ENCODE measurements around the gene GCKR.
"Not testable (repeated sequence)": the region's sequence is repeated elsewhere in the genome, so short reads cannot be mapped to it uniquely, and the experiment has no call there.

Gene GCKR

DNA sequence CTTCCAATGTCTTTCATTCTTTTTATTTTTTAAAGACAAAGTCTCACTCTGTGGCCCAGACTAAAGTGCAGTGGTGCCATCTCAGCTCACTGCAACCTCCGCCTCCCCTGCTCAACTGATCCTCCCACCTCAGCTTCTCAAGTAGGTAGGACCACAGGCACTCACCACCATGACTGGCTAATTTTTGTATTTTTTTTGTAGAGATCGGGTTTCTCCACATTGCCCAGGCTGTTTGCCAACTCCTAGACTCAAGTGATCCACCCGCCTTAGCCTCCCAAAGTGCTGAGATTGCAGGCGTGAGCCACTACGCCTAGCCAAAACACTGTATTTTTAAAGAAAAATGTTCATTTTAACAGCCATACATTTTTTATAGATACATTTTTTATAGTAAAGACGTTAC, 12.7 kb downstream of the GCKR start:
- DNase-seq: no peak

GRCh38 chr2:27518113-27518781, 21.6 kb downstream of the GCKR start:
- no peak for DNase-seq

- DNase-seq: no peak
Measured at GRCh38 chr2:27518782-27519113, 22.1 kb downstream of the GCKR start.

DNA sequence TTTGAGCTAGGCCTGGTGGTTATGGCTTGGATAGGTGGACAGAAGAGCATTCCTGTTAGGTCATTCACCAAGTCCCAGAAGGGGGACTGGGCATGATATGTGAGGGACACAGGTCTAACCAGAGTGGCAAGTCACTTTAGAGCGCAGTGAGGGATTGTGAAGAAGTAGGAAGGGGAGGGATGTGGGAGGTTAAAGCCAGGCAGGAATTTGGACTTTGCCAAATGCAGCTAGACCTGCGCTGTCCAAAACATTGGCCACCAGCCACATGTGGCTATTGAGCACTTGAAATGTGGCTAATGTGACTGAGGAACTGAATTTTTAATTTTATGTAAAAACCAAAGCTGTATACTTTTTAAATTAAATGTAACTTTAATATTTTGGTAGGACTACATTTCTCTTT, 23.7 kb downstream of the GCKR start:
- no peak for DNase-seq

DNA sequence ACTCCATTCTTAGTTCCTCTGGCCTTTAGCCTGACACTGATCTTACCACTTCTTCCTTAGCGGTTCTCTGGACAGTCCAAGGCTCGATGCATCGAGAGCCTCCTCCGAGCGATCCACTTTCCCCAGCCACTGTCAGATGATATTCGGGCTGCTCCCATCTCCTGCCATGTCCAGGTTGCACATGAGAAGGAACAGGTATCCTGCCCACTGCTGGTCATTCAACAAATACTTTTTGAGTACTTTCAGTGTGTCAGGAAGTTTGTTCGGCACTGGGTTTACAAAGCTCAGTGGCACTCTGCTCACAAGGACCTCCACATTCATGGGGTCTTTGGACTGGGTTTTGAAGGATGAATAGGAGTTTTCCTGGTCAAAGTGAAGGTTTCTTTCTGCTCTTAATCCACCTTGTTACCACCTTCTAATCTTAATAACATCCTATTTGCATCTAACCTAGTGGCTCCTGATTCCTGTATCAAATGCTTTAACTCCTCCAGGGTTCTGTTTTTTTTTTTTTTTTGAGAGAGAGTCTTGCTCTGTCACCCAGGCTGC, 25.8 kb downstream of the GCKR start:
- DNase-seq: no peak

DNA sequence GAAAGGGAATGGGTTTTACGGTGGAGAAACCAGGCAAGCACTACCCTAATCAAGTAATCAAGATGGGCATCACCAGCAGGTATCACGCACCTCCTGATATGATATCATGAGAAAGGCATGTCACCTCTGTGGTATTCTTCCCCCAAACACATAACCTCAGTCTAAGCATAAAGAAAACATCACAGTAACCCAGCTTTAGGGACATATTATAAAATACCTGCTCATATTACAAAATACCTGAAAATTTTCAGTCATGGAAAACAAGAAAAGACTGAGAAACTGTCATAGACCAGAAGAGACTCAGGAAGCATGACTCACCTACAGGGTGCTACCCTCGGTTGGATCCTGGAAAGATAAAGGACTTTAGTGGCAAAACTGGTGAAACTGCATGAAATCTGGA, 30.5 kb downstream of the GCKR start:
- DNase-seq: no peak

DNA sequence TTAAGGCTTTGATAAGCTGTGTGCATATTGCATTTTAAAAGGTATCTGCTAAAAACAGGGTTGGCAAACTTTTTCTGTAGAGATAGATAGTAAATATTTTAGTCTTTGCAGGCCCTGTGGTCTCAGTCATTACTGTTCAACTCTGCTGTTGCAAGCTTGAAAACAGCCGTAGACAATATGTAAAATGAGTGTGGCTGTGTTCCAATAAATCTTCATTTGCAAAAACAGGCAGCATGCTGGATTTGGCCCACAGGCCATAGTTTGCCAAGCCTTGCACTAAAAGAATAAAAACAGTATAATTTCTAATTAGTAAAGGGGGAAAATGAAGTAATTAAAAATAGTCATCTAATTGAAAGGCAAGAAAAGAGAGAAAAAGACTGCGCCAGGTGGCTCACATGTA, 35.3 kb downstream of the GCKR start:
- no peak for DNase-seq

- DNase-seq: no peak
Measured at GRCh38 chr2:27537287-27537686, 40.6 kb downstream of the GCKR start.

DNA sequence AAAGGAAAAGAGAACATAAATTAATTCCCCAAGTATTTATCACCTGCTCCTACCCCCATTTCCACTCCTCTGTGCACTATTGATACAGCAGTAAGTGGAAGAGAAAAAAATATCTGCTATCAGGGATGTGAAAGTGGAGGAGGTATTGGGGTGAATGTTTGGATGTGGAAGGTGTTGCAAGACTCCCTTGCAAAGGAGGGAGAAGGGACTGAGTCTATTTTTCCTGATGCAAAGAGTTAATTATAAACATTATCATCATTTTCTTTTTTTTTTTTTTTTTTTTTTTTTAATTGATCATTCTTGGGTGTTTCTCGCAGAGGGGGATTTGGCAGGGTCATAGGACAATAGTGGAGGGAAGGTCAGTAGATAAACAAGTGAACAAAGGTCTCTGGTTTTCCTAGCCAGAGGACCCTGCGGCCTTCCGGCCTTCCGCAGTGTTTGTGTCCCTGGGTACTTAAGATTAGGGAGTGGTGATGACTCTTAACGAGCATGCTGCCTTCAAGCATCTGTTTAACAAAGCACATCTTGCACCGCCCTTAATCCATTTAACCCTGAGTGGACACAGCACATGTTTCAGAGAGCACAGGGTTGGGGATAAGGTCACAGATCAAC, 42.3 kb downstream of the GCKR start:
- not testable (repeated sequence) for DNase-seq

GRCh38 chr2:27539649-27540048, 43.0 kb downstream of the GCKR start:
- not testable (repeated sequence) for DNase-seq

- no peak for DNase-seq
Measured at GRCh38 chr2:27544143-27544821, 47.6 kb downstream of the GCKR start.

- DNase-seq: no peak
Measured at GRCh38 chr2:27545348-27546141, 48.9 kb downstream of the GCKR start.

DNA sequence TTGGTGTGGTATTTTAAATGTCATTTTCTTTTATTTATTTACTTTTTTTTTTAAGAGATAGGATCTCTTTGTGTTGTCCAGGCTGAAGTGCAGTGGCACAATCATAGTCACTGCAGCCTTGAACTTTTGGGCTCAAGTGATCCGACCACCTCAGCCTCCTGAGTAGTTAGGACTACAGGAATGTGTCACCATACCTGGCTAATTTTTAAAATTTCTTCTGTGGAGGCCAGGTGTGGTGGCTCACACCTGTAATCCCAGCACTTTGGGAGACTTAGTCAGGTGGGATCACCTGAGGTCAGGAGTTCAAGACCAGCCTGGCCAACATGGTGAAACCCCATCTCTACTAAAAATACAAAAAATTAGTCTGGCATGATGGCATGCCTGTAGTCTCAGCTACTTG, 52.7 kb downstream of the GCKR start:
- no peak for DNase-seq

GRCh38 chr2:27551514-27551913, 54.9 kb downstream of the GCKR start:
- no peak for DNase-seq

DNA sequence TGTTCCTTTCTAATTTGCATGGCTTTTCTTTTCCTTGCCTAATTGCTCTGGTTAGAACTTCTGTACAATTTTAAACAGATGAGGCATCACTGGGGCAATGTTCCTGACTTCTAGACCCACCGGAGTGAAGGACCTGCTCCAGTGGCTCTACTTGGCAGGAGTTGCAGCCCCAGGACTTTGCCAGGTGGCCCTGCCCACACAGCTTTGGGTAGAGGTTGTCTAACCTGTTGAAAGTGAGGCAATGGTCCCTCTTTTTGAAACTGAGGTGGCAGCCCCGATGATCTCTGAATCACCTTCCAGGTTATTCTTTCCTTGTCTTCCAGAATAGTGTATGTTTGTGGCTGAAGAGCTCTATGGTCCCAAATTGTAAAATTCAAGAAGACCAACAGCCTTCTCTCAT, 56.3 kb downstream of the GCKR start:
- no peak for DNase-seq

DNA sequence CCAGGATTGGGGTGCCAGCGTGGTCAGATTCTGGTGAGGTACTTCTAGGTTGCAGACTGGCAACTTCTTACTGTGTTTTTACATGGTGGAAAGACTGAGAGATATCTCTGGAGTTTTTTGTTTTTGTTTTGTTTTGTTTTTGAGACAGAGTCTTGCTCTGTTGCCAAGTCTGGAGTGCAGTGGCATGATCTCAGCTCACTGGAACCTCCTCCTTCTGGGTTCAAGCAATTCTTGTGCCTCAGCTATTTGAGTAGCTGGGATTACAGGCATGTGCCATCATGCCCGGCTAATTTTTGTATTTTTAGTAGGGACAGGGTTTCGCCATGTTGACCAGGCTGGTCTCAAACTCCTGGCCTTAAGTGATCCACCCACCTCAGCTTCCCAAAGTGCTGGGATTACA, 57.8 kb downstream of the GCKR start:
- not testable (repeated sequence) for DNase-seq

GRCh38 chr2:27559228-27559627, 62.6 kb downstream of the GCKR start:
- DNase-seq: no peak

DNA sequence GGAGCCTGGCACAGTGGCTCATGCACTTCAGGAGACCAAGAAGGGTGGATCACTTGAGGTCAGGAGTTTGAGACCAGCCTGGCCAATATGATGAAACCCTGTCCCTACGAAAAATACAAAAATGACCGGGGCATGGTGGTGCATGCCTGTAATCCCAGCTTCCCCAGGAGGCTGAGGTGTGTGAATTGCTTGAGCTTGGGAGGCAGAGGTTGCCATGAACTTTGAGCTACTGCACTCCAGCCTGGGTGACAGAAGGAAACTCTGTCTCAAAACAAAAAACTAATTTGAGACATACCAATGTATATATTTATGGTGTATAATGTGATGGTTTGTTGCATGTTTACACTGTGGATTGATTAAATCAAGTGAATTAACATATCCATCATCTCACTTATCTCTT, 64.4 kb downstream of the GCKR start:
- no peak for DNase-seq

DNA sequence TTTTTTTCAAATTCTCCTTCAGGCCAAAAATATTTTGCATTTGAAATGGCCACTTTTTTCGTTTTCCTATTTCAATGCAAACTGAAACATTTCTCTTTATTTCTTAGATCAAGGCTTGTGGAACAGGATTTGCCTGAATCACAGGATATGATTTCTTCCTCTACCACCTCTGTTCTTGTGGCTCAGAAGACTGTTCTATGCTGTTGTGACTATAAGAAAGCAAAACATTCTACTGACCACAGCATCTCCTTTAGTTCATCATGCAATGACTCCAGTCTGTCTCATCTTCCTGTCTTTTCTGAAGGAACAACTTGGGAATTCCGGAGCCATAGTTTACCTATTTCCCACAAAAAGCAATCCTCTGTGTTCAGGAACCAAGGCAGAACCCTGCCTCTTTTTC, 70.0 kb downstream of the GCKR start:
- no peak for DNase-seq

GRCh38 chr2:27569398-27569797, 72.8 kb downstream of the GCKR start:
- DNase-seq: no peak

DNA sequence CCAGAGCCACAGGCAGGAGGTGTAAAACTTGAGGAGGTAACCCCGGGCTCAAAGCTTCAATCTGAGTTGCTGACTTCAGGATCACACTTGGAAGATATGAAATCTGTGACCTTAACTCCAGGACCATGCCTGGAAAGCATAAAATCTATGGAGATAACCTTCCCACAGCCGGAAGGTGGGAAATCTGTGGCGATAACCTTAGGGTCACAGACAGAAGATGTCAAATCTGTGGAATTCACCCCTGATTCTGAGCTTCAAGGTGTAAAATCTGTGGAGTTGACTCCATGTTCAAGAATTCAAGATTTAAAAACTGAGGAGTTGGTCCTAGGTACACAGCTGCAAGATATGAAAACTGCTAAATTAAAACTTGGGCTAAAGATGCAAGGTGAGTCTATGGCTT, 74.6 kb downstream of the GCKR start:
- DNase-seq: no peak

DNA sequence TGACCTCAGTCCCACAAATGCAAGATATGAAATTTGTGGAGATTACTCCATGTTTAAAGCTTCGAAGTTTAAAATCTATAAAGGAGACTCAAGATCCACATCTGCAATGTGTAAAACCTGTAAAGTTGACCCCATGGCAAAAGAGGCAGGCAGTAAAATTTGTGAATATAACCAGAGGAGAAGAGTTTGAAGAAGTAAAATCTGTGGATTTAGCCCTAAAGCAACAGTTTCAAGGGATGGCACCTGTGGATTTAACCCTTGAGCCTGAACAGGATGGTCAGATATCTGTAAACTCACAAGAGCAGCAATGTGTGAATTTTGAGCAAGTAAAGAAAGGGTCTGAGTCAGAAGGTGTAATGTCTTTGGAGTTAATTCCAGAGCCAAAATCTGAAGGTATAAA, 75.0 kb downstream of the GCKR start:
- DNase-seq: no peak

- no peak for DNase-seq
Measured at GRCh38 chr2:27572439-27572838, 75.8 kb downstream of the GCKR start.

DNA sequence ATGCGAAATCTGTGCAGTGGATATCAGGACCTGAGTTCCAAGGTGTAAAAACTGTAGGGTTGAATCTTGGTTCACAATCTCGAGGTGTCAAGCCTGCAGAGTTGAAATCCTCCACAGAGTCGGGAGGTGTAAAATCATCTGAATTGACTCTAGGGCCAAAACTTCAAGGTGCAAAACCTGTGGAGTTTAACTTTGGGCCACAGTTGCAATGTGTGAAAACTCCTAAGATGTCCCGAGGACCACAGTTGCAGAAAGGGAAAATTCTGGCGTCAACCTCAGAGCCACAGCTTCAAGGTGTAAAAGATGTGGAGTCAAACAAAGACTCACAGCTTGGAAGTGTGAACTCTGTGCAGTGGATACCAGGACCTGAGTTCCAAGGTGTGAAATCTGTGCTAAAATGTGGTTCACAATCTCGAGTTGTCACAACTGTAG, 76.4 kb downstream of the GCKR start:
- no peak for DNase-seq
